Measurements from ENCODE around the gene TMEM131L.
A peak's percentile ranks its signal among the peaks of the same experiment; 100 is the strongest.

Gene TMEM131L

DNA sequence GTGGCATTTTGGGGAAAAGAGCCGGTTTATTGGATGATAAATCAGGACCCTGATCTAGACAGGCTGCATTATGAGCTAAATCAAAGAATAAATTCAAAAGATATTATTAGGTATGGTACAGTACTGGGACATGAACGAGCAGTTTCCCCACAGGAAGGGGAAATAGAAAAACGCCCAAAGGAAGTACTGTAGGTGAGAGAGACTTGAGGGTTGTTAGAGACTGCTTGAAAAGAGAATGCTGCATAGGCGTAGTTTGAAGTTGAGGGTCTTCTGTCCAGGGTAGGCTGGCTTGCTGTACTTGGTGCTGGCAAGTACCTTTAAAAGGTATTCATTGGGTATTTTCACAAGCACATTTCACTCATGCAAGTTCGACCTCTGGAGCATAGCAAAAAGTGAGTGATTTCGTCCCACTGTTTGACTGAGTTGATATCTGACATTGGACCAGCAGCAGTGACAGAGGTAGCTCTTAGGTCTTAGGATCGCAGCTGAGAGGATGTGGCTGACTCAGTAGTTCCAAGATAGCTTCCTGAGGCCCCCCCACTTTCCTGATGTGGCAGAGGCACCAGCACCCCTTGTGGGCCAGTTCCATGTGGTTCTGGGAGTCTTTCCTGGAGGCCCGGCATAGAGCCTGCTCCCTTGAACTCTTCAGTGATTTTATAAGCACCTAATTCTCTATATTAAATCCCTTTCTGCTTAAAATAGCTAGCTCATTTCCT, 64.3 kb downstream of the TMEM131L start:
- Histone ChIP-seq H3K4me3 (no peak overlapping the region), H3K27ac (peak overlapping the region; percentile 45 to 52), H3K4me1 (peaks cover 0 to 79% (median 48%) of the 10 kb centered on the region in 4 donors), H3K9me3 (no peaks in the 10 kb centered on the region), H3K36me3 (no peaks in the 10 kb centered on the region), H3K27me3 (no peaks in the 10 kb centered on the region)
- TF ChIP-seq, protein P1, sequence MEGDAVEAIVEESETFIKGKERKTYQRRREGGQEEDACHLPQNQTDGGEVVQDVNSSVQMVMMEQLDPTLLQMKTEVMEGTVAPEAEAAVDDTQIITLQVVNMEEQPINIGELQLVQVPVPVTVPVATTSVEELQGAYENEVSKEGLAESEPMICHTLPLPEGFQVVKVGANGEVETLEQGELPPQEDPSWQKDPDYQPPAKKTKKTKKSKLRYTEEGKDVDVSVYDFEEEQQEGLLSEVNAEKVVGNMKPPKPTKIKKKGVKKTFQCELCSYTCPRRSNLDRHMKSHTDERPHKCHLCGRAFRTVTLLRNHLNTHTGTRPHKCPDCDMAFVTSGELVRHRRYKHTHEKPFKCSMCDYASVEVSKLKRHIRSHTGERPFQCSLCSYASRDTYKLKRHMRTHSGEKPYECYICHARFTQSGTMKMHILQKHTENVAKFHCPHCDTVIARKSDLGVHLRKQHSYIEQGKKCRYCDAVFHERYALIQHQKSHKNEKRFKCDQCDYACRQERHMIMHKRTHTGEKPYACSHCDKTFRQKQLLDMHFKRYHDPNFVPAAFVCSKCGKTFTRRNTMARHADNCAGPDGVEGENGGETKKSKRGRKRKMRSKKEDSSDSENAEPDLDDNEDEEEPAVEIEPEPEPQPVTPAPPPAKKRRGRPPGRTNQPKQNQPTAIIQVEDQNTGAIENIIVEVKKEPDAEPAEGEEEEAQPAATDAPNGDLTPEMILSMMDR (IDR thresholded peaks at IDR 0.05) = no peak
- DNase-seq = no peak
- intact Hi-C loops (cut with DNase I; ENCODE audit: low total_unique reads) = no loop called here

DNA sequence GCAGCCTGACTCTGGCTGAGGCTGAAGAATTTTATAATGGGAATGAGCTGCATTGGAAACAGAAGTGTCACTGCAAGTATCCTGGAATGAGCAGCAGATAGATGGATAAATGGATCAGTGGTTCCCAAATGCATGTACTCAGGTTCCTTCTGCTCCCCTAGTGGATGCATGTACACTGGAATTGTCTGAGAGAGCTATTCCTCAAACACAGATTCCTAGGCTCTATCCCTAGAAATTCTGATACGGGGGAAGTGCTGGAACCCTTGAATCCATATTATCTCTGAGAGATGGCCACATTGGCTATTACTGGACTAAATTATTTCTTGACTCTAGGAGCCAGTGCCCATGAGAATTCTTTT, 64.8 kb downstream of the TMEM131L start:
- intact Hi-C loops (cut with DNase I; ENCODE audit: low total_unique reads) = no loop called here
- H3K9me3 ChIP-seq = no peaks in the 10 kb centered on the region
- H3K4me3 ChIP-seq = no peak overlapping the region
- DNase-seq = no peak
- no peaks in the 10 kb centered on the region for H3K27me3 ChIP-seq
- H3K36me3 ChIP-seq = no peaks in the 10 kb centered on the region
- H3K4me1 ChIP-seq = peaks cover 0 to 79% (median 52%) of the 10 kb centered on the region in 4 donors
- TF ChIP-seq, protein P1 (IDR thresholded peaks at IDR 0.05) = peak in 1 of 2 experiments; percentile 9
- peak overlapping the region; percentile 45 to 52 for H3K27ac ChIP-seq

DNA sequence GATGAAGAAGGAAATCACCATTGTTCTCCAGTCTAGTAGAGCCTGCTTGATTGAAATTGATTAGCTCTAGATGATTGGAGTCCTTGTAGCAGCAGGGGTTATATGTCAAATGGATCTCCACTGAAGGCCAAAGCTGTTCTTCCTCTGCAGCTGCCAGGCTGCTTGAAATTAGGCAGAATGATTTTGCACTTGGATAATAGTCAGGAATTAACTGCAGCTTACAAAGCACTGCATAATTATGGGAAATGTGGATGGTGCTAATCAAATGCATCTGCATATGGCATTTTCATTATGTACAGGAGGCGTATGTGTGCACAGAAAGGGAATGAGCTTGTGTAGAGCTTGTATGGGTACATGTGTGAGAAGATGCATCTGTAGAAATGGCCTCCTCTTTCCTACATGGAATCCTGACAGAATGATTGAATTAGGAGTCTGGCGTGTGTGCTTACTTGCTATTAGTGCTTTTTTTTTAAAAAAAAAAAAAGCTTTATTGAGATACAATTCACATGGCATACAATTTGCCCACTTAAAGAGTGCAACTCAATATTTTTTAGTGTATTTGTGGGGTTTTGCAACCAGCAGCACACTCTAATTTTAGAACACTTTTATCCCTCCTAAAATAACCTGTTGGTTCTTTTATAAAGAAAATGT, 65.9 kb downstream of the TMEM131L start:
- Histone ChIP-seq H3K4me3 (no peak overlapping the region), H3K36me3 (no peaks in the 10 kb centered on the region), H3K27ac (peak overlapping the region; percentile 5 to 52), H3K27me3 (no peaks in the 10 kb centered on the region), H3K9me3 (no peaks in the 10 kb centered on the region), H3K4me1 (peaks cover 0 to 87% (median 56%) of the 10 kb centered on the region in 4 donors)
- intact Hi-C loops (cut with DNase I; ENCODE audit: low total_unique reads) = no loop called here
- TF ChIP-seq, protein P1 (IDR thresholded peaks at IDR 0.05) = no peak
- no peak for DNase-seq

DNA sequence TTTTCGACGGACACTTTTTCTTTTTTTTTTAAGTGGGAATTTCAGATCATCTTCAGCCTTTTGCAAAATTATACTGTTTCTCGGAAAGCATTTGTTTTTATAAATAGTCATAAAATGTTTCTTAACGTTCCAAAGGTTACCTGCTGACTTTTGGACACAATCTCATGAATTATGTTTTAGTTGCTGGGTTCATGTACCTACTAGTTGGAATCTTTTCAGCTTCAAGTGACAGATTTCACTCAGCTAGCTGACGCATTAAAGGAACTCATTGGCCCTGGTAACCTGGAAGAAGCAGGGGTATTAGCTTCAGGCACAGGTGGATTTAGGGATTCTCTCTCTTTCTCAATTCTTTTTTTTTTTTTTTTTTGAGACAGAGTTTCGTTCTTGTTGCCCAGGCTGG, 66.5 kb downstream of the TMEM131L start:
- Histone ChIP-seq H3K27ac (peak overlapping the region; percentile 5 to 52), H3K36me3 (no peaks in the 10 kb centered on the region), H3K27me3 (no peaks in the 10 kb centered on the region), H3K9me3 (no peaks in the 10 kb centered on the region), H3K4me3 (no peak overlapping the region), H3K4me1 (peaks cover 0 to 92% (median 62%) of the 10 kb centered on the region in 4 donors)
- TF ChIP-seq, protein P1 (IDR thresholded peaks at IDR 0.05) = no peak
- DNase-seq = no peak
- intact Hi-C loops (cut with DNase I; ENCODE audit: low total_unique reads) = no loop called here

DNA sequence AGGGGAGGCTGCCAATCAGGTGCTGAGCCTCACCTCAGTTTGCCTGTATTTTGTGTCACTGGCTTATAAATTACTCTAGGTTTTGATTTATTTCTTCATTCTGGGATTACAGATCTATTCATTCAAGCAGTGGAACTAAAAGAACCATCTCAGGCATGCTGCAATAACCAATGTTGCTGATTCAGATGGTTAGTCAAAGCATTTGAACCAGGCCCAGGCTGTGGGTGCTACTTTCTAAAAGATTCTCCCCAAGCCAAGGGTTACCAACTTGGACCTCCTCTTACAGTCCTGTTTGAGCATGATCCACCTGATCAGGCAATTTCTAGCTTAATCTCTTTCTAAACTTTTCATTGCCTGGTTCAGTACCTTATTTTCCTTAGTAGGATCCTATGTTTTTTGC, 67.2 kb downstream of the TMEM131L start:
- DNase-seq = no peak
- Histone ChIP-seq H3K9me3 (no peaks in the 10 kb centered on the region), H3K4me1 (peaks cover 0 to 100% (median 68%) of the 10 kb centered on the region in 4 donors), H3K27ac (peak overlapping the region; percentile 5 to 52), H3K36me3 (no peaks in the 10 kb centered on the region), H3K27me3 (no peaks in the 10 kb centered on the region), H3K4me3 (no peak overlapping the region)
- TF ChIP-seq, protein P1 (IDR thresholded peaks at IDR 0.05) = no peak
- intact Hi-C loops (cut with DNase I; ENCODE audit: low total_unique reads) = no loop called here
